ENCODE measurements around the gene B4GALT2. TPM values are rescaled to one million over a fixed set of nuclear protein-coding genes. Genes with fewer than 3 reads are reported as not detected.

B4GALT2 gene
- total RNA-seq, 1 donor from 2014 or later, result 39.1 TPM

- intact Hi-C loops (cut with DNase I), result no loop called here
These were observed 15.1 kb downstream of the B4GALT2 start for GRCh38 chr1:43994071-43994470.

DNA sequence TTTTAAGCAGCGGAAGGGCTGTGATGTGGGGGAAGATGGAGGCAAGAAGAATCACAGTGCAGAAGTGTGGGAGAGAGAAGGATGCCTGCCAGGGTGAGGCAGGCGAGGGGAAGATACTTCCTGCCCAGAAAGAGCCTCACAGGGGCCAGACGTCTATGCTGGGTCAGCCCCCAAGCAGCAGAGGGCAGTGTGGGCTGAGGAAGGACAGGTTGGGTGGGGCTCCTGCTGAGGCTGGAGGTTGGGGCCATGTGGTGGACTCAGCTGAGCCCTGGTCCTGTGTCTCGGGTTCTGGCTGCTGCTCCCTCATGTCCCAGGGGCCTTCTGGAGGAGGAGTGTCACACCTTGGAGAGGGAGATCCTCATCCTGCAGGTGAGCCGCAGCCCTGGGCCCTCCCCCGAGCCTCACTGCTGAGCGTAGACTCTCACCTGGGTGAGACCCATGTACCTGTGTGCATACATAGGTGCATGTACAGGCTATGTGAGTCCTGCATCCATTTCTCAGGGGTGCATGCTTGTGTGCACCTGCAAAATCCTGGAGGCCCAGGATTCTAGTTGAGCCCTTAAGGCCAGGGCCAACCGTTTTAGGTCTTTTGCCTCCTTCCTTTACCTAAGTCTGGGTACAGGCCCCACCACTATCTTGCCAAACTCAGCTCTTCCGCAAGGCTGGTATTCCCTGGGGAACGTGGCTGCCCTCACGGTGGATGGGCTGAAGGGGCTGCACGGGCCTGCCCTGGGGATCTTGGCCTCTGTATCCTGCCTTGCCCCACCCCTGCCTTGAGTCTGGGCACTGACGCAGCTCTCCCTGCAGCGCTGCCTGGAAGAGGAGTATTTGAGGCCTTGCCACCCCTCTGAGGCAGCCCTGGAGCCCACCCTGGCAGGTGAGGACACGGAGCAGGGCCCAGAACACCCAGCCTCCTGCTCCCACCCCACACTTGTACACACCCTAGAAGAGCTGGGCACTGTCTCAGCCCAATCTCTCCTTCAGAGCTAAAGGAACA is 16.1 kb downstream of the B4GALT2 start:
- intact Hi-C loops (cut with DNase I), result no loop called here
- ATAC-seq, result no peak
- DNase-seq (ENCODE audit: missing footprints), result peak; percentile 58

More at GRCh38 chr1:43994071-43994470, 15.1 kb downstream of the B4GALT2 start:
- DNase-seq (ENCODE audit: missing footprints) (no peak), ATAC-seq (no peak)

DNA sequence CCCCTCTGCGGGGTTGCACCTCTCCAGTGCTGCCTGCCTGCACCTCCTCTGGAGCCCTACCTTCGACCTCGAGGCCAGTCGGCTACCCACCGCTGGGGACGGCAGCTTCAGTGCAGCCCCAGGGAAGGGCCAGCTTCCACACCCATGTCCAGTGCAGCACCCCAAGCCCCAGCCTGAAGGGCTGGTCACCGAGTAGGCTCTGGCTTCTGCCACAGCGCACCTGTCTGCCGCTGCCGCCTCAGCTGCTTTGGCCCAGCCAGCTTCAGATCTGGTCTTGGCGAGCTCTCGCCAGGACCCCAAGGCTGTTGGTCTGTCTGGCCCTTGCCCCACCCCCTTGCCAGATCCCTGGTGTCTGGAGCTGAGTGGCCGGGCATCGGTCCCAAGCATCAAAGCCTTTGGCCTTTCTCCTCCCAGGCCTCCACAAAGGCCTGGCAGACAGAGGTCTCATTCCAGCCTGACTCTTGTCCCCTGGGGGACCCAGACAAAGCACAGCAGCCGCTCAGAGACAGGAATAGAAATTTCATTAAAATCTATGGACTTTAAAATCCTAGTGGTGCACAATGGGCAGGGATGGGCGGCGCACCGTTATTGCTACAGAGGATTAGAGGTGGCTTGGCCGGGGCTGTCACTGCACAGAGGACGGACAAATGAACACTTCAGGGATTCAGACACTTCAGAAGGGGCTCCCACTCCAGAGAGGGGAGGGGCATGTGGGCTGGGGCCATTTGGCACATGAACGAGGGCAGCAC is 17.1 kb downstream of the B4GALT2 start:
- intact Hi-C loops (cut with DNase I), result no loop called here
- no peak for ATAC-seq

DNA sequence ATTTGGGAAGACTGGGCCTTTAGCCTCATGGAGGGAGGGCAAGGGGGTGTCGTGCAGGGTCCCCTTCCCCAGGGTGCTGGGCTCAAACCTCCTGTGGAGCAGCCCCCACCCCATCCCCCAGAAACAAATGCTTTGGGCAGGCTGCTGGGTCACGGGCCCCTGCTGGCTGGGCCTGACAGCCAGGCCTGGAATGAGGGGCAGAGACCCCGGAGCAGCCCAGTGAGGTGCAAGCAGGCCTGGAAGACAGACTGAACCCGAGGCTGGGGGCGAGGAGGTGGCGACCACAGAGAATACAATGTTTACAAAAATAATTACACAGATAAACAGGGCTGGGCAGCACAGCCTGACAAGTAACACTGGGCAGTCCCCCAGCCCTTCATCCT is 17.7 kb downstream of the B4GALT2 start:
- DNase-seq (ENCODE audit: missing footprints) (peak; percentile 56), ATAC-seq (no peak)
- intact Hi-C loops (cut with DNase I), result no loop called here

More for the DNA sequence above, 17.1 kb downstream of the B4GALT2 start:
- DNase-seq (ENCODE audit: missing footprints), result peak; percentile 51

DNA sequence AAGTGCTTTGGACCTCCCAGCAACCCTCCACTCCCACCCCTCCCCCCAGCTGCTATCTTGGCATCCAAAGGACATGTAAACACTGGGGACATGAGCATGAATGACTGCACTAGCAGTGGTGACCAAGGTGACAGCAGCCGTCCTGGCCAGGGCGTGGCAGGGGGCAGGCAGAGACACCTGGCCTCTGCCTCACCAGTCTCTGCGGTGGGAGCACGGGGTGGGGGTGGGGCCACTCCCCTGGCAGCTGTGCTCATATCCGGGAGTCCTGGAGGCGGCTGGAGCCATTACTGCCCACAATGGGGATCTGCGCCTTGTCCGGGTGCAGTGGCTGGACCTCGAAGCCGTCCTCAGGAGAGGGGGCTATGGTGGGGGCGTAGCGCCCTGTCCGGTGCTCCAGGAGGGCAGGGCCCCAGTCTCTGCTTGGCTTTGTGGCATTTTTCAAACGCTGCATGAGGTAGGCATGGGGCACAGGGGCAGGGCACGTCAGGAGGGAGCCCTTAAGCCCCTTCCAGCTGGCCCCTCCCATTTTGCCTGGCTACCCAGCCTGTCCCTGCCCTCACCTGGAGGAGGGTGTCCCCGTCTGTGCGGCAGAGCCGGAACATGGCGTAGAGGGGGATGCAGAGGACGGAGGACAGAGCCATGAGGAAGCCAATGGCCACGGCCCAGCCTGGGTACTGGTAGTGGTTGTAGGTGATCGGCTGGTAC is 18.4 kb downstream of the B4GALT2 start:
- intact Hi-C loops (cut with DNase I), result no loop called here
- no peak for ATAC-seq
- peak; percentile 54 for DNase-seq (ENCODE audit: missing footprints)

DNA sequence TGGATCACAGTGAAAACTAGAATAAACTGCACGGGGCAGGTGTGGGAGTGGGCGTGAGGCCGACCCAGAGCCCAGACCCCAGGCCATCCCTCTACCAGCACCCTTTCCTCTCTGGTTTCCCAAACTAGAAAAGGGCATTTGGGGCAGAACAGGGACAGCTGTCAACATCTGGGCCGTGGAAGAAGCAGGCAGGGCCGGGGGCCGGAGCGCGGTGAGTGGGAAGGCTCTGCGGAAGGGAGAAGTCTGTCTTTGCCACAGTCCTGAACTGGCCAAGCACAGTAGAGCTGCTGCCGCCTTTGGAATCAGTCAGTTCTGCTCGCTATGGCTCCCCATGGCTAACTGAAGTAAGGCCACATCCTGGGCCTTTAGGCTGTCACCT is 19.0 kb downstream of the B4GALT2 start:
- DNase-seq (ENCODE audit: missing footprints) (peak; percentile 26), ATAC-seq (no peak)
- intact Hi-C loops (cut with DNase I), result no loop called here

- DNase-seq (ENCODE audit: missing footprints) (peak; percentile 28), ATAC-seq (no peak)
- intact Hi-C loops (cut with DNase I), result no loop called here
These were observed 20.4 kb downstream of the B4GALT2 start for GRCh38 chr1:43999455-43999854.

GRCh38 chr1:44000122-44000665 is 21.2 kb downstream of the B4GALT2 start:
- intact Hi-C loops (cut with DNase I), result no loop called here
- ATAC-seq (no peak), DNase-seq (ENCODE audit: missing footprints) (peak; percentile 37)

GRCh38 chr1:44002165-44002564 is 23.2 kb downstream of the B4GALT2 start:
- DNase-seq (ENCODE audit: missing footprints) (peak; percentile 57), ATAC-seq (no peak)
- intact Hi-C loops (cut with DNase I), result no loop called here

DNA sequence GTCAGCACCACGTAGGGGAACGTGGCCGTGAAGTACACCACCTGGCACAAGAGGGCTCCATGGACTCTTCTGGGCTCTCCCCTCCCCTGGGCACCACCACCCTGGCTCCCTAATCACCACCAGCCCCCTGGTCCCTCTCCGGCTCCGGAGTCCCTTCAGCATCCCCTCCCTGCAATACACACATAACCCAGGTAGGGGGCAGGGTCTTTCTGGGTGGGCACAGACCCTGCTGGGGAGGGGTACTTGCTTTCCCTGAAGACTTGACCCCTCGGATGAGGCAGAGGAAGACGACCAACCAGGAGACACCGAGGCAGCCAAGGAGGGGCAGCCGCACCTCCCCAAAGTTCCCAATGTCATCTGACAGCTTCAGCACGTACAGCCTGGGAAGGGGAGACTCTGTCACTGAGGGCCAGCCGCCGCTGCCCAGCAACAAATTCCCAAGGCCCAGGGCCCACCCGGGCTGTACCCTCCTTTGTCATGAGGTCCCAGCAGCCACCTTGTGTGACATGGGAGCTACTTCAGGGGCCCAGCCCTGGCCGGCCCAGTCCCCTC is 23.7 kb downstream of the B4GALT2 start:
- intact Hi-C loops (cut with DNase I), result no loop called here
- ATAC-seq (no peak), DNase-seq (ENCODE audit: missing footprints) (no peak)

- DNase-seq (ENCODE audit: missing footprints) (peak; percentile 71), ATAC-seq (no peak)
- intact Hi-C loops (cut with DNase I), result no loop called here
These were observed 29.2 kb downstream of the B4GALT2 start for GRCh38 chr1:44008259-44008658.

GRCh38 chr1:44010935-44011471 is 32.0 kb downstream of the B4GALT2 start:
- intact Hi-C loops (cut with DNase I), result no loop called here
- ATAC-seq, result no peak
- DNase-seq (ENCODE audit: missing footprints), result peak; percentile 51

- intact Hi-C loops (cut with DNase I), result no loop called here
- ATAC-seq (no peak), DNase-seq (ENCODE audit: missing footprints) (peak; percentile 14)
These were observed 33.4 kb downstream of the B4GALT2 start for GRCh38 chr1:44012404-44012803.

DNA sequence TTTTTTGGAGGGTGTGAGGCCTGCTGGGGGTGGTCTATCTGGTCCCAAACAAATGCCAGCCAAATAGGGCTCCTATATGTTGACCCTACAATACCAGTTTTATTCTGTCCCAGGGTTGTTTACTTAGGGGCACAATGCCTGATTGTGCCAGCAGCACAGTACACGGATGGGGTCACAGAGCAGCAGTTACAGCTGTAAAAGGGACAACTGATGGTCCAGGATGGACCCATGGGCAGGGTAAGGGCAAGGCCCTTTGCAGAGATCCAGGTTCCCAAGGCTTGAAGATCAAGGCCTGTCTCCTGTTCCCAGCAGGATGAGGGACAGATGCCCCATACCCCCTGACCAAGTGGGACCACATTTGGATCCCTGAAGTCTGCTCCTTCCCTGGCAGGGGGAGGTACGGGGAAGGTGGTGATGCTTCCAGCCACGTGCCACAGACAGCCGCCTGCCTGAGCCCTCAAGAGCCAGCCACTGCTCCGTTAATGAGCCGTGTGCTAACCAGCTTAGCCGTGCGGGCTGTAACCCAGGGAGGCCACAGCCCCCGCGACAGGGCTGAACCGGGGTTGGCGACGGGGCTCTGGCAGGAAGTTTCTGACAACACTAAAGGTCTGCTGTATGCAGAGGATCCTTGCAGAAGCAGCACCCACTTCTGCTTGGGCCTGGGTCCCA is 34.1 kb downstream of the B4GALT2 start:
- DNase-seq (ENCODE audit: missing footprints) (peak; percentile 39), ATAC-seq (no peak)
- intact Hi-C loops (cut with DNase I), result no loop called here

- intact Hi-C loops (cut with DNase I), result no loop called here
- DNase-seq (ENCODE audit: missing footprints), result peak; percentile 17
These were observed 34.9 kb downstream of the B4GALT2 start for GRCh38 chr1:44013949-44014348.

DNA sequence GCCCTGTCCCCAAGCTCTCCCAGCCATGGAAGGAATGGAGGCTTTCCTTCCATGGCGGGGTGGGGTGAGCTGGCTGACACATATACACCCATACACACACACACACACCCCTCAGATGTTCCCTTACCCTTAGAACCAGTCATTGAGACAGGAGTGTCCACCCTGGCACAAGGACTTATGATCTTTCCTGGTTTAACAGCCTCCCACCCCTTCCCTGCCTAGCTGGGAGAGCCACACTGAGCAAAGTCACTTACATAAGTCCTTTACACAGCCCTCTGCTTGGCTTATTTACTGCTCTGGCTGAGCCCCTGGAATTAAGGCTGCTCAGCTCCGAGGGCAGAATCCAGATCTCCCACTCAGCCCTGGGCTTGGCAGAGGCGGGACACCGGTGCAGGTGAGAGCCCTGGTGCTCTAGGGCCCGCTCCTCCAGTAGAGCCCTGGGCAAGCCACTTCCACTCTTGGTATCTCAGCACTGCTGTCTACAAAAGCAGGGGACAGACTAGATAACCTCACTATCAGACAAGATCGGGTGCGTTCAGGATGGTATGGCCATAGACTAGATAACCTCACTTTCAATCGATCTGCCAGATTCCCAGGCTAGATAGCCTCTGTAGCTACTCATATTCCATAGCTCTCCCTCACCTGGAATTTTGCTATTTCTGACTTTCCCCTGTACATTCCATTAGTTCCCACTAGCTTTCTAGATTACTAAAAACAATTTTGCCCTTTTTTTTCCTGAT is 35.5 kb downstream of the B4GALT2 start:
- intact Hi-C loops (cut with DNase I), result no loop called here
- ATAC-seq (no peak), DNase-seq (ENCODE audit: missing footprints) (peak; percentile 11)

More at GRCh38 chr1:44013949-44014348, 34.9 kb downstream of the B4GALT2 start:
- ATAC-seq, result no peak

DNA sequence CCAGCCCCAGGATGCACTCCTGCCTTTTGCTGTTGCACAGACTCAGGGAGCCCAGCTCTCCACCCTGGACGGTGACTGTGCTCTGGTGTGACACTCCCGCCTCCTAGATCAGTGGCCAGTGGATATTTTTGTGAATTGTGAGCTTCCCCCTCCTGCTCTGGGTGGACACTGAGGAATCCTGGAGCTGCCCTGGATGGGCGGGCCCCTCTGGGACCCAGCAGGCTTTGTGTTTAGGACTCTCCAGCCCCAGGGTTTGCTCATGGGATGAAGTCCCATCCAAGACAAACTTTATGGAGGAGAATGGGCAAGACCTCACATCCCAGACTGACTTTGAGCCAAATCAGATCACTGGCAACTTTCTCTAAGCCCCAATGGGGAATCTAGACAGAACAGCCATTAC is 36.2 kb downstream of the B4GALT2 start:
- intact Hi-C loops (cut with DNase I), result no loop called here
- DNase-seq (ENCODE audit: missing footprints), result peak; percentile 55
- ATAC-seq, result peak; percentile 47

Data from Right ventricle myocardium inferior (tissue), 1 donor.